Motor neuron (in vitro differentiated cells): ENCODE measurements around the gene SNPH. TPM values are rescaled to one million over a fixed set of nuclear protein-coding genes. Genes with fewer than 3 reads are reported as not detected.
"Not testable (repeated sequence)": the region's sequence is repeated elsewhere in the genome, so short reads cannot be mapped to it uniquely, and the experiment has no call there.

Source experiments
- ATAC-seq, 8 experiments: fragments of 200-7000 bp; cut with Tn5 transposase; replicated peaks in 6 of 8; 2 replicates each; pipeline ENCODE4 v1.8.0; 2021; ENCODE audit warnings: mild to moderate bottlenecking in 8 of 8, moderate library complexity in 8 of 8
- H3K27ac ChIP-seq, 2 donors: fragments of 250-450 bp; sonication (Bioruptor Pico); 2 replicates each; pipeline ENCODE4 v1.9.0; 2021; ENCODE audit warnings: antibody characterized with exemption in 2 of 2, mild to moderate bottlenecking in 2 of 2, moderate library complexity in 1 of 2
- H3K4me1 ChIP-seq, 2 donors: fragments of 250-450 bp; sonication (Bioruptor Pico); replicated peaks in 1 of 2; 2 replicates each; pipeline ENCODE4 v1.6.1; 2021; ENCODE audit warnings: antibody characterized with exemption in 2 of 2, mild to moderate bottlenecking in 2 of 2, moderate library complexity in 1 of 2
- H3K4me3 ChIP-seq, 5 donors: fragments of 250-450 bp; sonication (Bioruptor Pico); 2 replicates each; pipeline ENCODE4 v1.9.0; 2021; ENCODE audit warnings: antibody characterized with exemption in 5 of 5, mild to moderate bottlenecking in 5 of 5, moderate library complexity in 4 of 5
- WGBS, 10 experiments: fragments of 450-650 bp; shearing (Covaris generic); methylation state at CpG; one replicate each; pipeline ENCODE4 v1.0.0; 2022; 5-methylcytosine and 5-hydroxymethylcytosine counted together
- in situ Hi-C, 9 experiments: fragments of 400-800 bp; cut with MboI; loops; one replicate each; pipeline ENCODE4 v1.15.0; 2021; ENCODE audit warnings: low sequenced_read_pairs in 9 of 9, low pct_unique_long_range_greater_than_20kb in 2 of 9; ENCODE audit not compliant: unreplicated experiment in 9 of 9
- total RNA-seq, 8 experiments: library from RNA; unstranded; fragments of 300-600 nt; gene quantifications; 2 replicates each; pipeline versions ENCODE4 v1.2.3 to v1.2.4, GENCODE V29; 2022

Gene SNPH
- total RNA-seq, 8 experiments from 2014 or later: 4.0 to 14.6 (median 7.0) TPM

DNA sequence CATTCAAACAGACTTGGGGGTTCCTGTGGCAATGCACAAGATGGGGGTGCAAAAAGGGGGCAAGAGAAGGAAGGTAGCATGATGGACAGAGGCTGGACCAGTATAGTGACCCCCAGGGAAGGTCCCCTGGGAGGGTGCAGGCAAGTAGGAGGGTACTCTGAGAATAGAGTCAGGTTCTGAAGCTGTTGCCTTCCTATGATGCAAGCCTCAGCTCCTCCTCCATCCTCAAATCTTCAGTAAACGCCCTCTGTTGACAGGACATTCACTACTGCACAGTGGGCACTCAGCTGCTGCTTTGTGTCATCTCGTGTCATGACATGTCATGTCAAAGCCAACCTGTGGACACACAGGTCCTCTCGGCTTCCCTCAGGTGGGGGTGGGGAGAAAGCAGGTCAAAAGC is 68.7 kb downstream of the SNPH start:
- Histone ChIP-seq H3K27ac (no peak overlapping the region), H3K4me3 (no peak overlapping the region), H3K4me1 (no peaks in the 10 kb centered on the region)
- WGBS, 10 experiments: 64 to 88% (median 81%) methylated on average over 2 to 3 of the region's 3 CpGs; no CpG with 5 or more reads in 5 of the 10 experiments
- in situ Hi-C loops: loop anchor here in 1 of 9 experiments (25.0 kb wide), 1 partner anchor 103 kb away; no protein-coding TSS in a partner anchor
- ATAC-seq: peak in 2 of 8 experiments; percentile 46 to 48

DNA sequence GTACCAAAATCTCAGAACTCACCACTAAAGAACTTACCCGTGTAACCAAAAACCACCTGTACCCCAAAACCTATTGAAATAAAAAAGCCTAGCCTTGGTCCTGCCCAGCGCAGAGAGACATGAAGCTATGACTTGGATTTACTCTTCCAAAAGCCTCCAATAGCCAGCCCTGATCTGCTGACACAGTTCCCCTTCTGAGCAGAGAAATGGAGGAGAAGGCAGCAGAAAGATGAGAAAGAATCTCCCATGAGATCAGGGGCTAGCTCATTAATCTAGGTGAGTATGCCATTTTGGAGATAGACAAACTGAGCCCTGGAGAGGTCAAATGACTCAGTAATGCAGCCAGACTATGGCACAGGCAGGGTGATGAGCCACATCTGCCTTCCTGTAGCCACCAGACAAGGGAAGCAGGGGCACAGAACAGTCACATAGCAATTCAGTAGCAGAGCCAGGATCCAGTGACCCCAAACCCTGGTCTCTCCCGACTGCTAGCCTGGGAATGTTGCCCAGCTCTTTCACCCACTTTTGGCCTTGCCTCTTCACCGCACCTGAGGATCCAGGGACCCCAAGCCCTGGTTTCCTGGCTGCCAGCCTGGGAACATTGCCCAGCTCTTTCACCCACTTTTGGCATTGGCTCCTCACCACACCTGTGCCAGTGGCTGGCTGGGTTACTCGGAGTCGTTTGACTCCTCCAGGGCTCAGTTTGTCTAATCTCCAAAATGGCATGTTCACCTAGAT is 70.0 kb downstream of the SNPH start:
- 96 to 100% (median 100%) methylated on average over 1 to 4 of the region's 6 CpGs; no CpG with 5 or more reads in 5 of the 10 experiments for WGBS, 10 experiments
- in situ Hi-C loops: loop anchor here in 1 of 9 experiments (25.0 kb wide), 1 partner anchor 101 kb away; no protein-coding TSS in a partner anchor
- no peak for ATAC-seq
- Histone ChIP-seq H3K4me3 (no peak overlapping the region), H3K27ac (no peak overlapping the region), H3K4me1 (no peaks in the 10 kb centered on the region)

DNA sequence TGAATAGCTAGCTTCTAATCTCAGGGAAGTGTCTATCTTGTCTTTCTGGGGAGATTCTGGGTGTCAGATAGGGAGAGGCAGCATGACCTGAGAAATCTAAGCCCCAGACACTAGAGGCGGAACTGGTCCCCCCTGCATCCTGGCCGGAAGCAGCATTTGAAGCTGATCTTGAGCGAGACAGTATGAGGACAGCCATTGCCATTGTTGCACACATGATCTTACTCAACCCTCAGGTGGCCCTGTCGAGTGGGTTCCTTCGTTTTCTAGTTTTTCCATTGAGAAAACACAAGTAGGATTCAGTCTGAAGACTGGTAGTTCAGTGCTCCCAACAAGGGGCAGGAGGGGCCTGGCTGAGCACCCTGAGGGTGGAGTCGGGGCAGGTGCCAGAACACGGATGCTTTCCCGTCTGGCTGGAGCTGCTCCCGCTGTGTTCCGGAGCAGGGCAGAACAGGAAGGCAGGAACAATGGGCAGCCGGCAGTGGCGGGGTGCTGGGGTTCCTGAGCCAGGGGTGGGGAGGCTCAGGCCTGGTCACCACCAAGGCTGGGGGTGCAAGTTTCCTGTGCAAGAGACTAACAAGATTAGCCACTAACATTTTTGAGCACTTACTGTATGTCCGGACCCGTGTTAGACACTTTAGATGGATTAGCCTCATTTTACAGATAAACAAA is 70.7 kb downstream of the SNPH start:
- no peak overlapping the region for H3K4me3 ChIP-seq
- peaks cover 0 to 7% of the 10 kb centered on the region in 2 donors for H3K4me1 ChIP-seq
- no peak overlapping the region for H3K27ac ChIP-seq
- ATAC-seq: peak in 3 of 8 experiments; percentile 32 to 51 (median 41)
- in situ Hi-C loops: loop anchor here in 1 of 9 experiments (25.0 kb wide), 1 partner anchor 100 kb away; no protein-coding TSS in a partner anchor
- 10 to 100% (median 84%) methylated on average over 1 to 13 of the region's 14 CpGs; no CpG with 5 or more reads in 2 of the 10 experiments for WGBS, 10 experiments

DNA sequence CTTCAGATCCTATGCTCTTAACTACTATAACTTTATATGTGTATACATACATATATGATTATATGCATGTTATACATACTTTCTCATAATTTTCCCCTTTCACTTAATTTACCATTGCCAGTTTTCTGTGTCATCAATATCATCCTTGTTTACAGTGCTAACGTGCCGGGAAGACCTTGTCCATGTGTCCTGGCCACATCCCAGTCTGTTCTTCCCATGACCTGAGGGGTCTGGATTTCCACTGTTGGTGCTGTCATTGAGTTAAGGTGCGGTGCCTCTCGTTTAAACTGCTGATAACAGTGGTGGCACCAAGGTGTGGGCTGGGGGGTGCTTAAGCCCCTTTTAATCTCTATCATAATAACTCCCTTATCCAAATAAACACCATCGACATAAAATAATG is 71.3 kb downstream of the SNPH start:
- Histone ChIP-seq H3K4me1 (peaks cover 3 to 10% of the 10 kb centered on the region in 2 donors), H3K4me3 (no peak overlapping the region), H3K27ac (no peak overlapping the region)
- in situ Hi-C loops: loop anchor here in 1 of 9 experiments (25.0 kb wide), 1 partner anchor 100 kb away; no protein-coding TSS in a partner anchor
- WGBS, 10 experiments: 53 to 100% (median 98%) methylated on average over 1 to 5 of the region's 5 CpGs; no CpG with 5 or more reads in 4 of the 10 experiments
- no peak for ATAC-seq

DNA sequence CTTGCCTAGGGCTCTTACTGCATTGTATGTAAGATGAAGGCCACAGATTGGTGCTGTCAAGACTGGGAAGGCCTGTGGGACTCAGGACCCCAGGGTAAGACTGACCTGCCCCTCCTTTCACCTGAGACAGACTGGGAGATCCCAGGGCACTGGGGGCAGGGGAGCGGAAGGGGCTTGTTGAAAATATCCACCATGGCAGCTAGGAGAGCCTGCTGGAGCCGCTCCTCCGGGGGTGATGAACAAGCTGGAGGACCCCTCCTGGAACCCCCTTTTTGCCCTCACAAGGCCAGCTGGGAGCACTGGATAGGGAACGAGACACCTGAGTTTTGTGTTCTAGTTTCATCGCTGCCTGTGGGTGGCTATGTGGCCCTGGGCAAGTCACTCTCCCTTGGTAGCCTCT is 72.0 kb downstream of the SNPH start:
- ATAC-seq: no peak
- in situ Hi-C loops: loop anchor here in 1 of 9 experiments (25.0 kb wide), 1 partner anchor 99 kb away; no protein-coding TSS in a partner anchor
- Histone ChIP-seq H3K27ac (no peak overlapping the region), H3K4me1 (peaks cover 3 to 10% of the 10 kb centered on the region in 2 donors), H3K4me3 (no peak overlapping the region)
- WGBS, 10 experiments: 92 to 100% (median 100%) methylated on average over 1 to 4 of the region's 5 CpGs; no CpG with 5 or more reads in 7 of the 10 experiments

DNA sequence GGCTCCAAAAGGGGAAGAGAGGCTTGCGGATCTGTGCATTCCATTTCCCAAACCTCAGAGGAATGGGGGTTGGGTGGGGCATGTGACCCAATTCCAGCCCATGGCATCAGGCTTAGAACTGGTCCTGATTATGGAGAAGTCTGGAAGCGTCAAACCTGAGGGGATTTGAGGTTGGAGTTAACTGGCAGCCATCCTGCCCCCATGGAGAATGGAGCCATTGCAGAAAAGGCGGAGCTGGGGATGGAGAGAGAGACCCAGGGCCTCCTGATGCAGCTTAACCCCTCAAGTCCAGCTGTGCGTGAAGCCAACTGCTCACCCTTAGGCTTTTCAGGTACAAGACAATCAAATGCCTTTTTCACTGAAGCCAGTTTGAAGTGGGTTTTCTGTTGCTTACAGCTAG is 72.7 kb downstream of the SNPH start:
- no peak overlapping the region for H3K4me3 ChIP-seq
- WGBS, 10 experiments: 20 to 100% (median 92%) methylated on average over 1 to 4 of the region's 4 CpGs; no CpG with 5 or more reads in 4 of the 10 experiments
- H3K27ac ChIP-seq: no peak overlapping the region
- in situ Hi-C loops: loop anchor here in 1 of 9 experiments (25.0 kb wide), 1 partner anchor 98 kb away; no protein-coding TSS in a partner anchor
- no peak for ATAC-seq
- H3K4me1 ChIP-seq: peaks cover 3 to 10% of the 10 kb centered on the region in 2 donors

DNA sequence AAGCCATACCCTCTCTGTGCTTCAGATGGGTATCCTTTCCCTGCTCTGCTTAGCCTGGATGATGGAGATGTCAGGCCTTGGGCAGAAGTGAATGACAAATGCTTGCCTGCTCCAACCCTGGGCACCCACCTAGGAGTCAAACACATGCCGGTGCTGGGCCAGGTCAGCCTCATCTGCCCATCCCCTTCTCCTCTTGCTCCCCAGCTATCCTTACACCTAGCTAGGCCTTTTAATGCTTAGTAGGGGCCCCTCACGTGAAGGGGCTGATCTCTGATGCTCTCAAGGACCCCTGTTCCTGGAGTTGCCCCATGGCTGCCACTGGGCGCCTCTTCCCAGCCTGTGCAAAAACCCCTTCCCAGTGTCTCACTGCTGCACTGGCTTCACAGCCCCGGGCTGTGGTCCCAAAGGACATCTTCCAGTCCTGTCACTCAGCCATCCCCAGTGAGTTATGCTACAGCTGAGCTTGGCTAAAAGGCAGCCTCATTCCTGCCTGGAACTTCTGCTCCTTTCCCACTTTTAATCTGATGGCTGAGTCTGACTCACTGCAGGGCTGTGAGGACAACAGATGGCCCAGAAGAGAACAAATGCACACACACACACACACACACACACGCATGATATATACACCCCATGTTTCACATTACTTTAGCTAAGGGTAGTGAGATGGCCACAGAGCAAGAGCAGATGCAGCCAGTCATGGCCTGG is 75.6 kb downstream of the SNPH start:
- Histone ChIP-seq H3K4me1 (peaks cover 3 to 10% of the 10 kb centered on the region in 2 donors), H3K27ac (peak overlapping the region in 1 of 2 donors; percentile 69), H3K4me3 (no peak overlapping the region)
- peak in 7 of 8 experiments; percentile 43 to 96 (median 87) for ATAC-seq
- WGBS, 10 experiments: 43 to 87% (median 75%) methylated on average over 1 to 4 of the region's 5 CpGs; no CpG with 5 or more reads in 5 of the 10 experiments
- in situ Hi-C loops: loop anchor here in 1 of 9 experiments (25.0 kb wide), 1 partner anchor 96 kb away; no protein-coding TSS in a partner anchor

DNA sequence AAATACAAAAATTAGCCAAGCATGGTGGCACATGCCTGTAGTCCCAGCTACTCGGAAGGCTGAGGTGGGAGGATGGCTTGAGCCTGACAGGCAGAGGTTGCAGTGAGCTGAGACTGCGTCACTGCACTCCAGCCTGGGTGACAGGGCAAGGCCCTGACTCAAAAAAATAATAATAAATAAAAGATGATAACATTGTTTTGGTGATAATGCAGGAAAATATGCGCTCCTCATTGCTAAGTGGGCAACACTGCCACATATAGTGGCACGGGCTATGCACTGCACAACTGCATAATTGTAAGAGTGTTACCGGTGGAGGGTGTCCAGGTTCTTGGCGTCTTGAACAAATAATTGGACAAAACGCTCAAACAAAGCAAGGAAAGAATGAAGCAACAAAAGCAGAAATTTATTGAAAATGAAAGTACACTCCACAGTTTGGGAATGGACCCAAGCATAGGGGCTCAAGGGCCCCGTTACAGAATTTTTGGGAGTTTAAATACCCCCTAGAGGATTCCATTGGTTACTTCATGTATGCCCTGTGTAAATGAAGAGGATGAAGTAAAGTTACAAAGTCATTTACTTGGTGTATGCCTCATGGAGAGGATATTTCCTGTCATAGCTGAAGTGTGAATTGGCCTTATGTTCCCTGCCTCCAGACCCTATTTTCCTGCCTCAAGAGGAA is 77.5 kb downstream of the SNPH start:
- not testable (repeated sequence) for H3K27ac ChIP-seq, ATAC-seq, H3K4me1 ChIP-seq, H3K4me3 ChIP-seq
- in situ Hi-C loops: loop anchor here in 1 of 9 experiments (25.0 kb wide), 1 partner anchor 94 kb away; no protein-coding TSS in a partner anchor
- 94 to 100% (median 97%) methylated on average over 2 to 8 of the region's 8 CpGs; no CpG with 5 or more reads in 2 of the 10 experiments for WGBS, 10 experiments

DNA sequence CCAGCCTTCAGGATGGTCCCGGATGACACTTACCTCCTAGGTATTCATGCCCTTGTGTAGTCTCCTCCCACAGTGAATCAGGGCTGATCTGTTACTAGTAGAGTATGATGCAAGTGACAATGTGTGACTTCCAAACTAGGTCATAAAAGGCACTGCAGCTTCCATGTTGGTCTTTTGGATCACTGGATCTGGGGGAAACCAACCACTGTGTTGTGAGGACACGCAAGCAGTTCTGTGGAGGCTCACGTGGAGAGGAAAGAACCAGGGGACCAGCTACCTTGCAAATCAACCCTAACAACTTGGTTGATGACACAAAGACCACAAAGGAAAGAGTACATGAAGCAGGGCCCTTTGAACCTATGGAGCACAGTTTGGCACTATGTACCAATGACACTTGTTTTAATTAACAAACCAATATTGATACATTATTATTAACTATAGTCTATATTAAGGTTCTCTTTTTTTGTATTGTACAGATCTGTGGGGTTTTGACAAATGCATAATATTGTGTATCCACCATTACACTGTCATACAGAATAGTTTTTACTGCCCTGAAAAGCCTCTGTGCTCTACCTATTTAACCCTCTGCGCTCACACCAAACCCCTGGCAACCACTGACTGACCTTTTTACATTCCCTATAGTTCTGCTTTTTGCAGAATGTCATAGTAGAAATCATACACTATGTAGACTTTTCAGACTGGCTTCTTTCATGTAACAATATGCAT is 79.1 kb downstream of the SNPH start:
- Histone ChIP-seq H3K27ac (no peak overlapping the region), H3K4me3 (no peak overlapping the region), H3K4me1 (peaks cover 3 to 10% of the 10 kb centered on the region in 2 donors)
- no peak for ATAC-seq
- 80 to 100% (median 92%) methylated on average over 1 to 3 of the region's 4 CpGs; no CpG with 5 or more reads in 3 of the 10 experiments for WGBS, 10 experiments
- in situ Hi-C loops: loop anchor here in 1 of 9 experiments (25.0 kb wide), 1 partner anchor 92 kb away; no protein-coding TSS in a partner anchor

DNA sequence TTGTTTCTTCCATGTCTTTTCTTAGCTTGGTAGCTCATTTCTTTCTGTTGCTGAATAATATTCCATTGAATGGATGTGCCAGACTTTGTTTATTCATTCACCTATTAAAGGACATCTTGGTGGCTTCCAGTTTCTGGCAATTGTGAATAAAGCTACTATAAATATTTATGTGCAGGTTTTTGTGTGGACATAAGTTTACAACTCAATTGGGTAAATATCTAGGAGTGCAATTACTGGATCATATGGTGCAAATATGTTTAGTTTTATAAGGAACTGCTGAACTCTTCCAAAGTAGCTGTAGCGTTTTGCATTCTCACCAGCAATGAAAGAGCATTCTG is 79.6 kb downstream of the SNPH start:
- Histone ChIP-seq H3K4me3 (no peak overlapping the region), H3K4me1 (peaks cover 3 to 10% of the 10 kb centered on the region in 2 donors), H3K27ac (no peak overlapping the region)
- 10 to 100% (median 94%) methylated on average over 1 of the region's 1 CpG; no CpG with 5 or more reads in 4 of the 10 experiments for WGBS, 10 experiments
- ATAC-seq: no peak
- in situ Hi-C loops: loop anchor here in 1 of 9 experiments (25.0 kb wide), 1 partner anchor 92 kb away; no protein-coding TSS in a partner anchor

DNA sequence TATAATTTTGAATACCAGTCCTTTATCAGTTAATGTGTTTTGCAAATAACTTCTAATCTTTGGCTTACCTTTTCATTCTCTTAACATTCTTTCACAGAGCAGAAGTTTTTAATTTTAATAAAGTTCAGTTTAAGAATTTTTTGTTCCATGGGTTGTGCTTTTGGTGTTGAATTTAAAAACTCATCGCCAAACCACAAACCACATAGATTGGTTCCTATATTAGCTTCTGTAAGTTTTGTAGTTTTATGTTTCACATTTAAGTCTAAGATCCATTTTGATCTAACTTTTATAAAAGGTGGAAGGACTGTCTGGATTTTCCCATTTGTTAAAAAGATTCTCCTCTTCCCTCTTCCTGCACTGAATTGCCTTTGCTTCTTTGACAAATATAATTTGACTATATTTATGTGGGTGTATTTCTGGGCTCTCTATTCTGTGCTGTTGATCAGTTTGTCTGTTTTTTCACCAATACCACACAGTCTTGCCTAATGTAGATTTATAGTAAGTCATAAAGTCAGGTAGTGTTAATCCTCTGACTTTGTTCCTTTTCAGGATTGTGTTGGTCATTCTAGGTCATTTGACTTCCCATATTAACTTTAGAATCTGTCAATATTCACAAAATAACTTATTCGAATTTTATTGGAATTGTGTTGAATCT is 80.3 kb downstream of the SNPH start:
- Histone ChIP-seq H3K27ac (no peak overlapping the region), H3K4me1 (peaks cover 3 to 7% of the 10 kb centered on the region in 2 donors), H3K4me3 (no peak overlapping the region)
- in situ Hi-C loops: loop anchor here in 1 of 9 experiments (25.0 kb wide), 1 partner anchor 91 kb away; no protein-coding TSS in a partner anchor
- 43 to 100% (median 96%) methylated on average over 1 to 2 of the region's 2 CpGs for WGBS, 10 experiments
- no peak for ATAC-seq
